Measurements from ENCODE around the gene ACY1. TPM values are rescaled to one million over a fixed set of nuclear protein-coding genes. Genes with fewer than 3 reads are reported as not detected.
"Not testable (repeated sequence)": the region's sequence is repeated elsewhere in the genome, so short reads cannot be mapped to it uniquely, and the experiment has no call there.

ACY1 gene
- total RNA-seq, 1 experiment from 2014 or later = 101 TPM

DNA sequence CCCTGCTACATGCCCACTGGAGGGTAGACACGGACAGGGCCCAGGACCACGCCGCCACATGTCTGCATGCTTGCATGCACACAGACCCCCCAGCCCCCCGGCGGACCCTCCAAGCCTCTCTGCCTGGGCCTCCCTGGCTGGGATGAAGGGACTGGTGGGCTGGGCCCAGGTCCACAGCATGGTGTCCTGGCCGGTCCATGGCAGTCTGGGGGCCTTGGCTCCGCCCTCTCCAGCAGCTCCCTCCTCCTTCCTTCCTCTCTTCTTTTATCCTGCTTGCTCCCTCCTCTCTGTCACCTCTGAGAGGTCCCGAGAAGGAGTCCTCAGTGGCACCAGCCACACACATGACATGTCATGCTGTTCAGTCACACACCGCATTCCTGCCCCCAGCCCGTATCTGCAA lies 48.6 kb downstream of the ACY1 start:
- in situ Hi-C loops (cut with HindIII; ENCODE audit: low pct_unique_long_range_greater_than_20kb, low sequenced_read_pairs) = no loop called here
- no peak for DNase-seq (ENCODE audit: low read depth)

DNA sequence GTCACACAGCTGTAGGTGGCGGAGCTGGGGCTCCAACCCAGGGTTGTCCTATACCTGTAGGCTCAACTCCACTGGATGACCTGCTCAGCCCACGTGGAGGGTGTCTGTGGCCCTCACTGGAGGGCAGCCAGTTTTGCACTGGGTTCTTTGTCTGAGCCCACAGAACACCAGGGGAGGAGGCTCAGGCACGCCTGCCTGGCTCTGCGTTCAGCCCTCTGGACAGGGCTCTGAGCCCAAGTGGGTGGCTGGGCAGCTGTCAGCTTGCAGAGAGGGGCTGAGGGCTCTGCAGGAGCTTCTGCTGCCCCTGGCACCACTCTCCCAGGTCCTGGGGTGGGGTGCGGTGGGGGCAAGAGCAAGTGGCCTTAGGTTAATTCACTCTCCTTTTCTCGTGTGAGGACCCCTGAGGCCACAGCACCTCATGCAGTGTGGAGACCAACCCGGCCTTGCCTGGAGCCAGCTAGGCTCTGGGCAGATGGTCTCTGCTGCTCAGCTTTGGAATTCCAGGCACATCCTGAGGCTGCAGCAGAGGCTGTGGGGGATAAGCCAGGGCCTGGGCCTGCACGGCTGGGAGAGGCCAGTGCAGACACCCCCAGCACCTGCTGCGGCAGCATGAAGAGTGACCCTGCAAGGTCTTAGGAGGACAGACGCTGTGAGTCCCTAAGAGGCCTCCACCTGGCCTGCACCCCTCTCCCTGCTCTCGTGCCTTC lies 49.5 kb downstream of the ACY1 start:
- in situ Hi-C loops (cut with HindIII; ENCODE audit: low pct_unique_long_range_greater_than_20kb, low sequenced_read_pairs) = no loop called here

DNA sequence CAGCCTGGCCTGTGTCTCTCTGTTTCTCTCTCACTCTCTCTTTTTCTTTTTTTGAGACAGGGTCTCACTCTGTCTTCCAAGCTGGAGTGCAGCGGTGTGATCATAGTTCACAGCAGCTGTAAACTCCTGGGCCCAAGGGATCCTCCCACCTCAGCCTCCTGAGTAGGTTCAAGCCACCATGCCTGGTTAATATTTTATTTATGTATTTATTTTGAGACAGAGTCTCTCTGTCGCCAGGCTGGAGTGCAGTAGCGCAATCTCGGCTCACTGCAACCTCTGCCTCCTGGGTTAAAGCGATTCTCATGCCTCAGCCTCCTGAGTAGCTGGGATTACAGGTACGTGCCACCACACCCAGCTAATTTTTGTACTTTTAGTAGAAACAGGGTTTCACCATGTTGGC lies 50.4 kb downstream of the ACY1 start:
- in situ Hi-C loops (cut with HindIII; ENCODE audit: low pct_unique_long_range_greater_than_20kb, low sequenced_read_pairs); DNase-seq (ENCODE audit: low read depth): not testable (repeated sequence)

More for the DNA sequence above, 49.5 kb downstream of the ACY1 start:
- no peak for DNase-seq (ENCODE audit: low read depth)

DNA sequence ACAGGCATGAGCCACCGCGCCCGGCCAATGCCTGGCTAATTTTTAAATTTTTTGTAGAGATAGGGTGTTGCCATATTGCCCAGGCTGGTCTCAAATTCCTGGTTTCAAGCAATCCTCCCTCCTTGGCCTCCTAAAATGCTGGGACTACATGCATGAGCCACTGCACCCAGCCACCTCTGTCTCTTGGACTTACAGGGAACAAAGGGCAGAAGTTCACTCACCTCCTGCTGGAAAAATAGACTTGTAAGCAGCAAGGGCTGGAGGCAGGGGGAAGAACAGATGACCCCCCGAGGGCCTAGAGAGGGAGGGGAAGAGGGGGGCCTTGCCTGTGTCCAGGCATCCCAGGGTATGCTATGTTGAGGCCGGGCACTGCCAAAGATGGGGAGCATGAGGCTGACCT lies 50.9 kb downstream of the ACY1 start:
- in situ Hi-C loops (cut with HindIII; ENCODE audit: low pct_unique_long_range_greater_than_20kb, low sequenced_read_pairs) = no loop called here

DNA sequence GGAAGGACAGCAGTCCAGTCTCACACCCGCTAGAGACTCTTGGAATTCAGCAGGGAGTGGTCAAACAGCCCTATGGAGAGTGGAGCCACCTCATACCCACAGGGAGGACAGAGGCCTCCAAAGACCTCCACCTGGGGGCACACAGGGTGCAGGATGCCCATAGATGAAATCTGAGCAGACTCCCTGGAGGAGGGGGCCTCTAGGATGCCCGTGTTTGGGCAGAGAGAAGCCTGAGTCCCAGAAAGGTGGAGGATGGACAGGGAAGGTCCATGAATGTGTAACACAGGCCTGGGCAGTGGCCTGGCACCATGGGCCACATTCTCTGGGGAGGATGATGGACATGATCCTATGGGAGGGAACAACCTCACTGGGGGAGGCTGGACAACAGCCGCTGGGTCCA lies 51.3 kb downstream of the ACY1 start:
- no peak for DNase-seq (ENCODE audit: low read depth)
- in situ Hi-C loops (cut with HindIII; ENCODE audit: low pct_unique_long_range_greater_than_20kb, low sequenced_read_pairs) = no loop called here

More for the DNA sequence above, 50.9 kb downstream of the ACY1 start:
- DNase-seq (ENCODE audit: low read depth) = no peak

DNA sequence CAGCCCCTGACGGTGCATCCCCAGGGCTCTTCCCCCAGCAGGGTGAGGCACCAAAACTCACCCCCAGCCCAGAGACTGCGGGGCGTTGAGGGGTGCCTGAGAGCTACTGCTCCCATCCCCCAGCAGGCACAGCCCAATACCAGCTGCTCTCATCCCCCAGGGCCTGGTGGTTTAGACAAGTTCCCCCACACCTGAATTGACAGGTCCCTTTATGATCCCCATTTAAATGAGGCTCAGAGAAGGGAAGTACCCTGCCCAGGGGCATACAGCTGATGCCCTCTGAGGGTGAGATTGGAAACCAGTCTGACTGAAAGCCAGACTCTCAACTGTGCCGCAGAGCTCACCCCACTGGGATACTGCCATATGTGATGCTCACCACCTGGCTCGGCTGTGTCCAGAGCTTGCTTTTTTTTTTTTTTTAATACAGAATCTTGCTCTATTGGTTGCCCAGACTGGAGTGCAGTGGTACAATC lies 52.9 kb downstream of the ACY1 start:
- DNase-seq (ENCODE audit: low read depth) = no peak
- in situ Hi-C loops (cut with HindIII; ENCODE audit: low pct_unique_long_range_greater_than_20kb, low sequenced_read_pairs) = no loop called here

DNA sequence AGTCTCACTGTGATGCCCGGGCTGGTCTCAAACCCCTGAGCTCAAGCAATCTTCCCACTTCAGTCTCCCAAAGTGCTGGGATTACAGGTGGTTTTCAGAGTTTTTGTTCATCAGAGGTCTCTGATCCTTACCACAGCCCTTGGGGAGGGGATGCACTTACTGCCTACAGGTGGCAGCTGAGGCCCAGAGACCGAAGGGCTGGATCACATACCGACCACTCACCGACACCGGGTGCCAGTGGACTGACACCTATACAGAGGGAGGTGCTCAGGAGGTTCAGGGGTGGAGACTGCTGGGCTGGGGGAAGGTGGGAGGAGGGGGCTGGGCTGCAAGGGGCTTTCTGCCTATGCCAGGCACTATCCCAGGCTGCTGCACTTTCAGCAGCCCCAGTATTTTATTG lies 53.5 kb downstream of the ACY1 start:
- DNase-seq (ENCODE audit: low read depth) = no peak
- in situ Hi-C loops (cut with HindIII; ENCODE audit: low pct_unique_long_range_greater_than_20kb, low sequenced_read_pairs) = no loop called here

DNA sequence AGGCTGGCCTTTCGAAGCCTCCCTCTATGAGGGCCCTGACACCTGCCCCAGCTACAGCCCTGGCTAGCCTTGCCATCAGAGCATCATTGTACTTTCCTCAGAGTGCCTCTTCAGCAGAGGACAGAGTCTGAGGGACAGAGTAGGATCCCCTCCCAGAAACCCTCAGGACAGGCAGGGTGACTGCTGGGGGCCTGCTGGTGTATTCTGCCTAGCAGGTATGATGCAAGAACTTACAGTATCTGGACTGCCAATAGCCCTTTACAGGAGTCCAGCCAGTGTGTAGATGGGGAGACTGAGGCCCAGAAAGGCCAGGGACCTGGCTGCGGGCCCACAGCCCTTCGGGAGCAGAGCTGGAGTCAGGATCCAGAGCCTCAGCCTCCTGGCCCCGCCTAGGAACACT lies 54.0 kb downstream of the ACY1 start:
- DNase-seq (ENCODE audit: low read depth) = no peak
- in situ Hi-C loops (cut with HindIII; ENCODE audit: low pct_unique_long_range_greater_than_20kb, low sequenced_read_pairs) = no loop called here

DNA sequence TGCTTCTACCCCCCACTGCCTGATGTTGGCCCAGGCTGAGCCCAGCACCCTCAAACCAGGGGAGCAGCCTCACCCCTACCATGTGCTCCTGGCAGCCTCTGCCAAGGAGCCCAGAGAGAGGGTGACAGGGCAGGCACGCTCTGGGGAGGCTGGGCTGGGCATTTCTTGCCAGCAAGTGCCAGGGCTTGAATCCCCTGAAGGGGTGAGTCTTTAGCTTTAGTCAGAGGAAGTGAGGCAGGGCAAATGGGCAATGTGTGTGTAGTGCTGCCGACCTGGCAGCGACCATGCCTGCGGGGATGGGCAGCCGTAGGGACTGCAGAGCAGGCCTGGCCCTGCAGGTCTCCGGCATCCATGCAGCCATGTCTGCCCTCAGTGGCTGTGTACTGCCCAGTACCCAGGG lies 54.9 kb downstream of the ACY1 start:
- in situ Hi-C loops (cut with HindIII; ENCODE audit: low pct_unique_long_range_greater_than_20kb, low sequenced_read_pairs) = no loop called here
- no peak for DNase-seq (ENCODE audit: low read depth)

Other genes starting within 250 kb of the ACY1 start
- not detected in 2 replicates for gene IQCF6, start 204.3 kb upstream of the ACY1 start, total RNA-seq (2014; rRNA removed; shearing (Covaris generic); ENCODE audit: low replicate concordance)
- not detected in 2 replicates for gene IQCF2, start 121.9 kb upstream of the ACY1 start, total RNA-seq (2014; rRNA removed; shearing (Covaris generic); ENCODE audit: low replicate concordance)
- not detected in 2 replicates for gene IQCF5, start 107.9 kb upstream of the ACY1 start, total RNA-seq (2014; rRNA removed; shearing (Covaris generic); ENCODE audit: low replicate concordance)
- gene IQCF1, start 80.2 kb upstream of the ACY1 start, total RNA-seq (2014; rRNA removed; shearing (Covaris generic); ENCODE audit: low replicate concordance) = not detected in 2 replicates
- gene RRP9, start 41.6 kb upstream of the ACY1 start, total RNA-seq (2014; rRNA removed; shearing (Covaris generic); ENCODE audit: low replicate concordance) = 28.9 and 34.6 TPM in 2 replicates
- gene PARP3, start 41.2 kb upstream of the ACY1 start, total RNA-seq (2014; rRNA removed; shearing (Covaris generic); ENCODE audit: low replicate concordance) = 29.4 and 30.0 TPM in 2 replicates
- not detected in 2 replicates for gene GPR62, start 28.2 kb upstream of the ACY1 start, total RNA-seq (2014; rRNA removed; shearing (Covaris generic); ENCODE audit: low replicate concordance)
- gene PCBP4, start 16.1 kb upstream of the ACY1 start, total RNA-seq (2014; rRNA removed; shearing (Covaris generic); ENCODE audit: low replicate concordance) = 7.8 and 10.5 TPM in 2 replicates
- 19.6 and 45.4 TPM in 2 replicates for gene ABHD14B, start 9.5 kb upstream of the ACY1 start, total RNA-seq (2014; rRNA removed; shearing (Covaris generic); ENCODE audit: low replicate concordance)
- gene ABHD14A, start 8.5 kb upstream of the ACY1 start, total RNA-seq (2014; rRNA removed; shearing (Covaris generic); ENCODE audit: low replicate concordance) = 11.9 and 12.8 TPM in 2 replicates
- gene RPL29, start 12.4 kb downstream of the ACY1 start, total RNA-seq (2014; rRNA removed; shearing (Covaris generic); ENCODE audit: low replicate concordance) = 810 and 960 TPM in 2 replicates
- gene DUSP7, start 73.0 kb downstream of the ACY1 start, total RNA-seq (2014; rRNA removed; shearing (Covaris generic); ENCODE audit: low replicate concordance) = 1.1 and 3.2 TPM in 2 replicates
- 20.8 and 32.1 TPM in 2 replicates for gene POC1A, start 170.9 kb downstream of the ACY1 start, total RNA-seq (2014; rRNA removed; shearing (Covaris generic); ENCODE audit: low replicate concordance)
- gene ALAS1, start 214.6 kb downstream of the ACY1 start, total RNA-seq (2014; rRNA removed; shearing (Covaris generic); ENCODE audit: low replicate concordance) = 40.1 and 49.4 TPM in 2 replicates
- gene TLR9, start 242.1 kb downstream of the ACY1 start, total RNA-seq (2014; rRNA removed; shearing (Covaris generic); ENCODE audit: low replicate concordance) = 0.12 TPM in 1 of 2 replicates, not detected in the other

All from Caki2 (cell line).